ENCODE data around the gene ZC3H7A.

Gene ZC3H7A

GRCh38 chr16:11742093-11742535 lies 54.9 kb downstream of the ZC3H7A start:
- Histone ChIP-seq H3K27ac (ENCODE audit: low read depth, low read length) (peak overlapping the region; percentile 97), H3K9me3 (ENCODE audit: control insufficient read depth in 1 of 2, low read length in 2 of 2) (no peaks in the 10 kb centered on the region), H3K36me3 (ENCODE audit: control insufficient read depth in 1 of 2, insufficient read depth in 2 of 2, low read length in 2 of 2) (no peaks in the 10 kb centered on the region), H3K9ac (ENCODE audit: low read depth in 1 of 2, low read length in 2 of 2) (peak overlapping the region; percentile 95 to 98), H3K4me1 (ENCODE audit: control insufficient read depth in 1 of 2, insufficient read depth in 2 of 2, low read length in 2 of 2) (peaks cover 33 to 43% of the 10 kb centered on the region in 2 donors), H3K27me3 (ENCODE audit: control insufficient read depth in 1 of 2, insufficient read depth in 2 of 2, low read length in 2 of 2) (no peaks in the 10 kb centered on the region), H3K4me3 (ENCODE audit: low read depth in 1 of 2, low read length in 2 of 2) (peak overlapping the region; percentile 87 to 96)

GRCh38 chr16:11740567-11740966 lies 56.5 kb downstream of the ZC3H7A start:
- H3K36me3 ChIP-seq (ENCODE audit: control insufficient read depth in 1 of 2, insufficient read depth in 2 of 2, low read length in 2 of 2) = peaks cover 4 to 15% of the 10 kb centered on the region in 2 donors
- peak overlapping the region; percentile 95 to 98 for H3K9ac ChIP-seq (ENCODE audit: low read depth in 1 of 2, low read length in 2 of 2)
- peak overlapping the region; percentile 87 to 96 for H3K4me3 ChIP-seq (ENCODE audit: low read depth in 1 of 2, low read length in 2 of 2)
- peak overlapping the region; percentile 66 for H3K27ac ChIP-seq (ENCODE audit: low read depth, low read length)
- H3K4me1 ChIP-seq (ENCODE audit: control insufficient read depth in 1 of 2, insufficient read depth in 2 of 2, low read length in 2 of 2) = peaks cover 44 to 49% of the 10 kb centered on the region in 2 donors
- no peaks in the 10 kb centered on the region for H3K9me3 ChIP-seq (ENCODE audit: control insufficient read depth in 1 of 2, low read length in 2 of 2)
- H3K27me3 ChIP-seq (ENCODE audit: control insufficient read depth in 1 of 2, insufficient read depth in 2 of 2, low read length in 2 of 2) = no peaks in the 10 kb centered on the region

- H3K36me3 ChIP-seq (ENCODE audit: control insufficient read depth in 1 of 2, insufficient read depth in 2 of 2, low read length in 2 of 2) = peaks cover 7 to 31% of the 10 kb centered on the region in 2 donors
- H3K9me3 ChIP-seq (ENCODE audit: control insufficient read depth in 1 of 2, low read length in 2 of 2) = no peaks in the 10 kb centered on the region
- peak overlapping the region in 1 of 2 donors; percentile 87 for H3K4me3 ChIP-seq (ENCODE audit: low read depth in 1 of 2, low read length in 2 of 2)
- no peak overlapping the region for H3K27ac ChIP-seq (ENCODE audit: low read depth, low read length)
- peak overlapping the region in 1 of 2 donors; percentile 15 for H3K9ac ChIP-seq (ENCODE audit: low read depth in 1 of 2, low read length in 2 of 2)
- H3K4me1 ChIP-seq (ENCODE audit: control insufficient read depth in 1 of 2, insufficient read depth in 2 of 2, low read length in 2 of 2) = peaks cover 54 to 57% of the 10 kb centered on the region in 2 donors
- no peaks in the 10 kb centered on the region for H3K27me3 ChIP-seq (ENCODE audit: control insufficient read depth in 1 of 2, insufficient read depth in 2 of 2, low read length in 2 of 2)
These were observed 58.1 kb downstream of the ZC3H7A start for GRCh38 chr16:11738742-11739544.

- Histone ChIP-seq H3K4me1 (ENCODE audit: control insufficient read depth in 1 of 2, insufficient read depth in 2 of 2, low read length in 2 of 2) (peaks cover 49 to 52% of the 10 kb centered on the region in 2 donors), H3K9me3 (ENCODE audit: control insufficient read depth in 1 of 2, low read length in 2 of 2) (no peaks in the 10 kb centered on the region), H3K9ac (ENCODE audit: low read depth in 1 of 2, low read length in 2 of 2) (no peak overlapping the region), H3K27ac (ENCODE audit: low read depth, low read length) (no peak overlapping the region), H3K4me3 (ENCODE audit: low read depth in 1 of 2, low read length in 2 of 2) (peak overlapping the region in 1 of 2 donors; percentile 26), H3K27me3 (ENCODE audit: control insufficient read depth in 1 of 2, insufficient read depth in 2 of 2, low read length in 2 of 2) (no peaks in the 10 kb centered on the region), H3K36me3 (ENCODE audit: control insufficient read depth in 1 of 2, insufficient read depth in 2 of 2, low read length in 2 of 2) (peaks cover 12 to 41% of the 10 kb centered on the region in 2 donors)
These were observed 59.3 kb downstream of the ZC3H7A start for GRCh38 chr16:11737713-11738112.

GRCh38 chr16:11736903-11737302 lies 60.2 kb downstream of the ZC3H7A start:
- H3K27ac ChIP-seq (ENCODE audit: low read depth, low read length) = no peak overlapping the region
- H3K9ac ChIP-seq (ENCODE audit: low read depth in 1 of 2, low read length in 2 of 2) = no peak overlapping the region
- H3K4me3 ChIP-seq (ENCODE audit: low read depth in 1 of 2, low read length in 2 of 2) = no peak overlapping the region
- H3K27me3 ChIP-seq (ENCODE audit: control insufficient read depth in 1 of 2, insufficient read depth in 2 of 2, low read length in 2 of 2) = no peaks in the 10 kb centered on the region
- peaks cover 57 to 60% of the 10 kb centered on the region in 2 donors for H3K4me1 ChIP-seq (ENCODE audit: control insufficient read depth in 1 of 2, insufficient read depth in 2 of 2, low read length in 2 of 2)
- no peaks in the 10 kb centered on the region for H3K9me3 ChIP-seq (ENCODE audit: control insufficient read depth in 1 of 2, low read length in 2 of 2)
- peaks cover 15 to 49% of the 10 kb centered on the region in 2 donors for H3K36me3 ChIP-seq (ENCODE audit: control insufficient read depth in 1 of 2, insufficient read depth in 2 of 2, low read length in 2 of 2)

GRCh38 chr16:11735787-11736186 lies 61.3 kb downstream of the ZC3H7A start:
- Histone ChIP-seq H3K4me1 (ENCODE audit: control insufficient read depth in 1 of 2, insufficient read depth in 2 of 2, low read length in 2 of 2) (peaks cover 64 to 65% of the 10 kb centered on the region in 2 donors), H3K27ac (ENCODE audit: low read depth, low read length) (no peak overlapping the region), H3K4me3 (ENCODE audit: low read depth in 1 of 2, low read length in 2 of 2) (no peak overlapping the region), H3K36me3 (ENCODE audit: control insufficient read depth in 1 of 2, insufficient read depth in 2 of 2, low read length in 2 of 2) (peaks cover 19 to 60% of the 10 kb centered on the region in 2 donors), H3K9ac (ENCODE audit: low read depth in 1 of 2, low read length in 2 of 2) (peak overlapping the region in 1 of 2 donors; percentile 12), H3K9me3 (ENCODE audit: control insufficient read depth in 1 of 2, low read length in 2 of 2) (no peaks in the 10 kb centered on the region), H3K27me3 (ENCODE audit: control insufficient read depth in 1 of 2, insufficient read depth in 2 of 2, low read length in 2 of 2) (no peaks in the 10 kb centered on the region)

GRCh38 chr16:11734653-11735043 lies 62.4 kb downstream of the ZC3H7A start:
- no peaks in the 10 kb centered on the region for H3K27me3 ChIP-seq (ENCODE audit: control insufficient read depth in 1 of 2, insufficient read depth in 2 of 2, low read length in 2 of 2)
- H3K27ac ChIP-seq (ENCODE audit: low read depth, low read length) = no peak overlapping the region
- peaks cover 19 to 72% of the 10 kb centered on the region in 2 donors for H3K36me3 ChIP-seq (ENCODE audit: control insufficient read depth in 1 of 2, insufficient read depth in 2 of 2, low read length in 2 of 2)
- no peak overlapping the region for H3K4me3 ChIP-seq (ENCODE audit: low read depth in 1 of 2, low read length in 2 of 2)
- peak overlapping the region in 1 of 2 donors; percentile 39 for H3K9ac ChIP-seq (ENCODE audit: low read depth in 1 of 2, low read length in 2 of 2)
- H3K9me3 ChIP-seq (ENCODE audit: control insufficient read depth in 1 of 2, low read length in 2 of 2) = no peaks in the 10 kb centered on the region
- H3K4me1 ChIP-seq (ENCODE audit: control insufficient read depth in 1 of 2, insufficient read depth in 2 of 2, low read length in 2 of 2) = peaks cover 55 to 57% of the 10 kb centered on the region in 2 donors

GRCh38 chr16:11734025-11734652 lies 62.9 kb downstream of the ZC3H7A start:
- H3K9ac ChIP-seq (ENCODE audit: low read depth in 1 of 2, low read length in 2 of 2) = no peak overlapping the region
- H3K9me3 ChIP-seq (ENCODE audit: control insufficient read depth in 1 of 2, low read length in 2 of 2) = no peaks in the 10 kb centered on the region
- peaks cover 50 to 56% of the 10 kb centered on the region in 2 donors for H3K4me1 ChIP-seq (ENCODE audit: control insufficient read depth in 1 of 2, insufficient read depth in 2 of 2, low read length in 2 of 2)
- no peaks in the 10 kb centered on the region for H3K27me3 ChIP-seq (ENCODE audit: control insufficient read depth in 1 of 2, insufficient read depth in 2 of 2, low read length in 2 of 2)
- H3K4me3 ChIP-seq (ENCODE audit: low read depth in 1 of 2, low read length in 2 of 2) = no peak overlapping the region
- H3K36me3 ChIP-seq (ENCODE audit: control insufficient read depth in 1 of 2, insufficient read depth in 2 of 2, low read length in 2 of 2) = peaks cover 20 to 77% of the 10 kb centered on the region in 2 donors
- no peak overlapping the region for H3K27ac ChIP-seq (ENCODE audit: low read depth, low read length)

- Histone ChIP-seq H3K4me1 (ENCODE audit: control insufficient read depth in 1 of 2, insufficient read depth in 2 of 2, low read length in 2 of 2) (peaks cover 48 to 56% of the 10 kb centered on the region in 2 donors), H3K9me3 (ENCODE audit: control insufficient read depth in 1 of 2, low read length in 2 of 2) (no peaks in the 10 kb centered on the region), H3K27me3 (ENCODE audit: control insufficient read depth in 1 of 2, insufficient read depth in 2 of 2, low read length in 2 of 2) (no peaks in the 10 kb centered on the region), H3K4me3 (ENCODE audit: low read depth in 1 of 2, low read length in 2 of 2) (no peak overlapping the region), H3K9ac (ENCODE audit: low read depth in 1 of 2, low read length in 2 of 2) (no peak overlapping the region), H3K36me3 (ENCODE audit: control insufficient read depth in 1 of 2, insufficient read depth in 2 of 2, low read length in 2 of 2) (peaks cover 23 to 85% of the 10 kb centered on the region in 2 donors), H3K27ac (ENCODE audit: low read depth, low read length) (no peak overlapping the region)
These were observed 65.8 kb downstream of the ZC3H7A start for GRCh38 chr16:11731222-11731621.

- Histone ChIP-seq H3K4me3 (ENCODE audit: low read depth in 1 of 2, low read length in 2 of 2) (no peak overlapping the region), H3K36me3 (ENCODE audit: control insufficient read depth in 1 of 2, insufficient read depth in 2 of 2, low read length in 2 of 2) (peaks cover 21 to 80% of the 10 kb centered on the region in 2 donors), H3K27me3 (ENCODE audit: control insufficient read depth in 1 of 2, insufficient read depth in 2 of 2, low read length in 2 of 2) (no peaks in the 10 kb centered on the region), H3K27ac (ENCODE audit: low read depth, low read length) (no peak overlapping the region), H3K9me3 (ENCODE audit: control insufficient read depth in 1 of 2, low read length in 2 of 2) (no peaks in the 10 kb centered on the region), H3K4me1 (ENCODE audit: control insufficient read depth in 1 of 2, insufficient read depth in 2 of 2, low read length in 2 of 2) (peaks cover 40 to 50% of the 10 kb centered on the region in 2 donors), H3K9ac (ENCODE audit: low read depth in 1 of 2, low read length in 2 of 2) (no peak overlapping the region)
These were observed 67.3 kb downstream of the ZC3H7A start for GRCh38 chr16:11729787-11730186.
